Uterus (tissue), 4 donors: ENCODE measurements around the gene CDC25C. TPM values are rescaled to one million over a fixed set of nuclear protein-coding genes. Genes with fewer than 3 reads are reported as not detected.
A peak's percentile ranks its signal among the peaks of the same experiment; 100 is the strongest.

ENCODE experiments used
- DNase-seq, 2 donors: peaks; one replicate each; pipeline ENCODE4 v3.0.0-alpha.2; 2019 to 2020
- H3K27ac ChIP-seq, 2 donors: fragments of 200-600 bp; sonication (generic); 1 replicate in 1 of 2; 2 replicates in 1 of 2; pipeline ENCODE4 v1.5.1; 2016 to 2018
- H3K27me3 ChIP-seq, 2 donors: fragments of 200-600 bp; sonication (generic); one replicate each; pipeline ENCODE4 v1.5.1; 2018 to 2019; ENCODE audit warnings: control low read depth in 1 of 2
- H3K36me3 ChIP-seq, 2 donors: fragments of 200-600 bp; sonication (generic); one replicate each; pipeline ENCODE4 v1.5.1; 2019; ENCODE audit warnings: control low read depth in 1 of 2
- H3K4me1 ChIP-seq, 2 donors: fragments of 200-600 bp; sonication (generic); one replicate each; pipeline ENCODE4 v1.5.1; 2018 to 2019; ENCODE audit warnings: control low read depth in 1 of 2
- H3K4me3 ChIP-seq, 2 donors: fragments of 200-600 bp; sonication (generic); 1 replicate in 1 of 2; 2 replicates in 1 of 2; pipeline ENCODE4 v1.5.1; 2018 to 2019; ENCODE audit warnings: mild to moderate bottlenecking in 1 of 2
- H3K9me3 ChIP-seq, 2 donors: fragments of 200-600 bp; sonication (generic); one replicate each; pipeline ENCODE4 v1.5.1; 2019; ENCODE audit warnings: control low read depth in 1 of 2
- CTCF ChIP-seq, 4 experiments: fragments of 200-600 bp in 2 of 4; fragments of 450-650 bp in 2 of 4; sonication (generic) in 2 of 4; IDR thresholded peaks; one replicate each; pipeline ENCODE4 v1.5.1; 2016 to 2019; ENCODE audit warnings: antibody characterized with exemption in 4 of 4, mild to moderate bottlenecking in 2 of 4, moderate library complexity in 1 of 4
- POLR2A ChIP-seq, 2 donors: fragments of 450-650 bp; IDR thresholded peaks; one replicate each; pipeline ENCODE4 v1.6.1; 2016; ENCODE audit warnings: antibody characterized with exemption in 2 of 2, mild to moderate bottlenecking in 1 of 2, moderate library complexity in 1 of 2
- intact Hi-C: fragments of 100-400 bp; cut with DNase I; formaldehyde crosslinking; loops from one replicate; pipeline ENCODE4 v1.15.1; 2023; ENCODE audit warnings: low total_unique reads
- total RNA-seq, 4 donors: library from RNA; depleted of rRNA in 3 of 4; stranded (reverse); fragments of >200 nt in 3 of 4; gene quantifications; one replicate each; pipeline versions ENCODE4 v1.1.0 to v1.2.4, GENCODE V29; 2014 to 2023
- donor health status: DM: yes; HTN: yes; CAD: no.

The CDC25C gene
- total RNA-seq, 4 donors from 2014 or later, result 4.6 TPM; not detected in 3

GRCh38 chr5:138352071-138352721 is 20.6 kb upstream of the CDC25C start, which contains the start of gene KDM3B:
TSS of gene KDM3B (plus strand) at chr5:138352685. CDS start at chr5:138352796, 111 bp downstream.
- intact Hi-C loops, result no loop called here
- peak; percentile 73 to 87 for DNase-seq

GRCh38 chr5:138351517-138351916 is 19.9 kb upstream of the CDC25C start:
- intact Hi-C loops, result no loop called here
- Histone ChIP-seq H3K4me1 (peaks cover 7 to 17% of the 10 kb centered on the region in 2 donors), H3K27me3 (no peaks in the 10 kb centered on the region), H3K9me3 (no peaks in the 10 kb centered on the region), H3K36me3 (no peaks in the 10 kb centered on the region), H3K4me3 (no peak overlapping the region), H3K27ac (no peak overlapping the region)
- DNase-seq, result no peak
- TF ChIP-seq CTCF (IDR thresholded peaks at IDR 0.05) (no peak), POLR2A (IDR thresholded peaks at IDR 0.05) (no peak)

More at GRCh38 chr5:138352071-138352721, 20.6 kb upstream of the CDC25C start, which contains the start of gene KDM3B:
- H3K4me3 ChIP-seq, result peak within 1 kb of the TSS; percentile 55 to 93
- TF ChIP-seq CTCF (IDR thresholded peaks at IDR 0.05), result peak; percentile 90 to 100 (median 98)
- TF ChIP-seq POLR2A (IDR thresholded peaks at IDR 0.05), result no peak
- H3K27me3 ChIP-seq, result no peaks in the 10 kb centered on the region
- H3K36me3 ChIP-seq, result no peaks in the 10 kb centered on the region
- H3K4me1 ChIP-seq, result peaks cover 7 to 17% of the 10 kb centered on the region in 2 donors
- H3K9me3 ChIP-seq, result no peaks in the 10 kb centered on the region
- peak within 1 kb of the TSS; percentile 95 to 97 for H3K27ac ChIP-seq

GRCh38 chr5:138351056-138351455 is 19.5 kb upstream of the CDC25C start:
- Histone ChIP-seq H3K9me3 (no peaks in the 10 kb centered on the region), H3K36me3 (no peaks in the 10 kb centered on the region), H3K27ac (no peak overlapping the region), H3K27me3 (no peaks in the 10 kb centered on the region), H3K4me1 (peaks cover 7 to 17% of the 10 kb centered on the region in 2 donors), H3K4me3 (no peak overlapping the region)
- intact Hi-C loops, result no loop called here
- TF ChIP-seq CTCF (IDR thresholded peaks at IDR 0.05) (no peak), POLR2A (IDR thresholded peaks at IDR 0.05) (no peak)
- no peak for DNase-seq

- H3K27ac ChIP-seq, result no peak overlapping the region
- intact Hi-C loops, result no loop called here
- H3K9me3 ChIP-seq, result no peaks in the 10 kb centered on the region
- TF ChIP-seq POLR2A (IDR thresholded peaks at IDR 0.05) (no peak), CTCF (IDR thresholded peaks at IDR 0.05) (no peak)
- H3K4me3 ChIP-seq, result no peak overlapping the region
- no peaks in the 10 kb centered on the region for H3K36me3 ChIP-seq
- DNase-seq, result no peak
- peaks cover 6 to 17% of the 10 kb centered on the region in 2 donors for H3K4me1 ChIP-seq
- no peaks in the 10 kb centered on the region for H3K27me3 ChIP-seq
These were observed 18.9 kb upstream of the CDC25C start for GRCh38 chr5:138350563-138350890.

GRCh38 chr5:138349852-138350562 is 18.4 kb upstream of the CDC25C start:
- H3K27me3 ChIP-seq, result no peaks in the 10 kb centered on the region
- H3K4me3 ChIP-seq, result no peak overlapping the region
- H3K27ac ChIP-seq, result no peak overlapping the region
- no peaks in the 10 kb centered on the region for H3K9me3 ChIP-seq
- DNase-seq, result no peak
- H3K36me3 ChIP-seq, result no peaks in the 10 kb centered on the region
- peaks cover 1 to 12% of the 10 kb centered on the region in 2 donors for H3K4me1 ChIP-seq
- TF ChIP-seq POLR2A (IDR thresholded peaks at IDR 0.05), result no peak
- TF ChIP-seq CTCF (IDR thresholded peaks at IDR 0.05), result no peak
- intact Hi-C loops, result no loop called here
